ENCODE results near the gene ASTN2. TPM values are rescaled to one million over a fixed set of nuclear protein-coding genes. Genes with fewer than 3 reads are reported as not detected.

Gene ASTN2
- polyA plus RNA-seq, 2 of the 4 experiments (the other 2 are of a cell fraction), result 5.8 to 11.6 TPM

DNA sequence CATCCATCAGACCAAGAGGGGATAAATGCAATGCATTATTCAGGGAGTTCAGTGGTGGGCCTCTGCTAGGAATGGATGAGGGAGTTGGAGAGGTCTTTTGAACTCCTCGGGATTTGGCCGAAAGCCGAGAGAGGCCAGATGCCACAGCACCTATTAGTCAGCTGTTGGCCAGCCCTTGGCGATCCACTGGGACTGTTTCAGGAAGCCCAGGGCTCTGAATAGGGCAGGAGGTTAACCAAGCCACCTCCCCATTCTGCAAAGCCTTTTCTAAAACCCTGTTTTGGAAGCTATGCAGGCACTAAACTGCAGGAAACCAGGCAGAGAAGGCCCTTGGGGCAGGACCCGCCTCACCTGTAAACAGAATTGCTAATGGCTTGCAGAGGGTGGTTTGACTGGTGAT lies 37.8 kb downstream of the ASTN2 start:
- CTCF ChIA-PET, result interaction anchor here (0.9 kb wide), 1 partner anchor 9 kb away, joined by 3 read pairs; no protein-coding TSS in a partner anchor
- ATAC-seq, result no peak

DNA sequence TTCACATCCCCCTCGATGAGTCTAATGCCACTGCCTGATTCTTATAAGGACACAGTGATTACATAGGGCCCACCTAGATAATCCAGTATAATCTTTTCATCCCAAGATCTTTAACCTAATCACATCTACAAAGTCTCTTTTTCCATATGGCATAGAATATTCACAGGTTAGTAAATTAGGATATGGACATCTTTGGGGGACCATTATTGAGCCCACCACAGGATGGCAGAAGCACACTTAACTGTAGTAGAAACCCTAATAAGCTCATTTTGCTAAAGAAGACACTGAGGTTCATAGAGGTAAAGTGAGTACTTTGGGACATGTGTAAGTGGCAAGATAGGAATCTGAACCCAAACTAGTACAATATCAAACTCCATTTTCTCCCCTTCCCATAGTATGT lies 38.9 kb downstream of the ASTN2 start:
- TF ChIP-seq KDM5A (IDR thresholded peaks at IDR 0.05) (no peak), NR3C1 (IDR thresholded peaks at IDR 0.05) (no peak), CHD4 (IDR thresholded peaks at IDR 0.05; ENCODE audit: borderline replicate concordance) (no peak), RCOR1 (IDR thresholded peaks at IDR 0.05; ENCODE audit: low read depth, low read length) (no peak), TFCP2L1 (CRISPR knock-in tag; IDR thresholded peaks at IDR 0.05) (no peak), FOSL2 (IDR thresholded peaks at IDR 0.05) (no peak), FOSL2 (CRISPR knock-in tag; IDR thresholded peaks at IDR 0.05) (no peak), EHF (CRISPR knock-in tag; IDR thresholded peaks at IDR 0.05) (no peak), NFE2L2 (conservative IDR thresholded peaks at IDR 0.05; ENCODE audit: low read length) (no peak), JUNB (IDR thresholded peaks at IDR 0.05) (no peak), BHLHE40 (IDR thresholded peaks at IDR 0.05; ENCODE audit: low read depth, low read length) (no peak), HOXA7 (CRISPR knock-in tag; IDR thresholded peaks at IDR 0.05) (no peak)
- TF ChIP-seq, protein P1, sequence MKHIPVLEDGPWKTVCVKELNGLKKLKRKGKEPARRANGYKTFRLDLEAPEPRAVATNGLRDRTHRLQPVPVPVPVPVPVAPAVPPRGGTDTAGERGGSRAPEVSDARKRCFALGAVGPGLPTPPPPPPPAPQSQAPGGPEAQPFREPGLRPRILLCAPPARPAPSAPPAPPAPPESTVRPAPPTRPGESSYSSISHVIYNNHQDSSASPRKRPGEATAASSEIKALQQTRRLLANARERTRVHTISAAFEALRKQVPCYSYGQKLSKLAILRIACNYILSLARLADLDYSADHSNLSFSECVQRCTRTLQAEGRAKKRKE (CRISPR knock-in tag; IDR thresholded peaks at IDR 0.05; ENCODE audit: low read depth), result no peak
- TF ChIP-seq, protein P2, sequence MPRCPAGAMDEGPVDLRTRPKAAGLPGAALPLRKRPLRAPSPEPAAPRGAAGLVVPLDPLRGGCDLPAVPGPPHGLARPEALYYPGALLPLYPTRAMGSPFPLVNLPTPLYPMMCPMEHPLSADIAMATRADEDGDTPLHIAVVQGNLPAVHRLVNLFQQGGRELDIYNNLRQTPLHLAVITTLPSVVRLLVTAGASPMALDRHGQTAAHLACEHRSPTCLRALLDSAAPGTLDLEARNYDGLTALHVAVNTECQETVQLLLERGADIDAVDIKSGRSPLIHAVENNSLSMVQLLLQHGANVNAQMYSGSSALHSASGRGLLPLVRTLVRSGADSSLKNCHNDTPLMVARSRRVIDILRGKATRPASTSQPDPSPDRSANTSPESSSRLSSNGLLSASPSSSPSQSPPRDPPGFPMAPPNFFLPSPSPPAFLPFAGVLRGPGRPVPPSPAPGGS (IDR thresholded peaks at IDR 0.05), result no peak
- TF ChIP-seq, protein P3, sequence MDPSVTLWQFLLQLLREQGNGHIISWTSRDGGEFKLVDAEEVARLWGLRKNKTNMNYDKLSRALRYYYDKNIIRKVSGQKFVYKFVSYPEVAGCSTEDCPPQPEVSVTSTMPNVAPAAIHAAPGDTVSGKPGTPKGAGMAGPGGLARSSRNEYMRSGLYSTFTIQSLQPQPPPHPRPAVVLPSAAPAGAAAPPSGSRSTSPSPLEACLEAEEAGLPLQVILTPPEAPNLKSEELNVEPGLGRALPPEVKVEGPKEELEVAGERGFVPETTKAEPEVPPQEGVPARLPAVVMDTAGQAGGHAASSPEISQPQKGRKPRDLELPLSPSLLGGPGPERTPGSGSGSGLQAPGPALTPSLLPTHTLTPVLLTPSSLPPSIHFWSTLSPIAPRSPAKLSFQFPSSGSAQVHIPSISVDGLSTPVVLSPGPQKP (IDR thresholded peaks at IDR 0.05; ENCODE audit: low read depth, low read length), result no peak
- TF ChIP-seq, protein P4, sequence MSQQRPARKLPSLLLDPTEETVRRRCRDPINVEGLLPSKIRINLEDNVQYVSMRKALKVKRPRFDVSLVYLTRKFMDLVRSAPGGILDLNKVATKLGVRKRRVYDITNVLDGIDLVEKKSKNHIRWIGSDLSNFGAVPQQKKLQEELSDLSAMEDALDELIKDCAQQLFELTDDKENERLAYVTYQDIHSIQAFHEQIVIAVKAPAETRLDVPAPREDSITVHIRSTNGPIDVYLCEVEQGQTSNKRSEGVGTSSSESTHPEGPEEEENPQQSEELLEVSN (IDR thresholded peaks at IDR 0.05; ENCODE audit: borderline replicate concordance, low read depth), result no peak
- TF ChIP-seq, protein P5, sequence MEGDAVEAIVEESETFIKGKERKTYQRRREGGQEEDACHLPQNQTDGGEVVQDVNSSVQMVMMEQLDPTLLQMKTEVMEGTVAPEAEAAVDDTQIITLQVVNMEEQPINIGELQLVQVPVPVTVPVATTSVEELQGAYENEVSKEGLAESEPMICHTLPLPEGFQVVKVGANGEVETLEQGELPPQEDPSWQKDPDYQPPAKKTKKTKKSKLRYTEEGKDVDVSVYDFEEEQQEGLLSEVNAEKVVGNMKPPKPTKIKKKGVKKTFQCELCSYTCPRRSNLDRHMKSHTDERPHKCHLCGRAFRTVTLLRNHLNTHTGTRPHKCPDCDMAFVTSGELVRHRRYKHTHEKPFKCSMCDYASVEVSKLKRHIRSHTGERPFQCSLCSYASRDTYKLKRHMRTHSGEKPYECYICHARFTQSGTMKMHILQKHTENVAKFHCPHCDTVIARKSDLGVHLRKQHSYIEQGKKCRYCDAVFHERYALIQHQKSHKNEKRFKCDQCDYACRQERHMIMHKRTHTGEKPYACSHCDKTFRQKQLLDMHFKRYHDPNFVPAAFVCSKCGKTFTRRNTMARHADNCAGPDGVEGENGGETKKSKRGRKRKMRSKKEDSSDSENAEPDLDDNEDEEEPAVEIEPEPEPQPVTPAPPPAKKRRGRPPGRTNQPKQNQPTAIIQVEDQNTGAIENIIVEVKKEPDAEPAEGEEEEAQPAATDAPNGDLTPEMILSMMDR (IDR thresholded peaks at IDR 0.05), result no peak
- FAIRE-seq, result no peak
- POLR2A ChIA-PET, result no interaction called here
- Histone ChIP-seq H3K9me3 (no peaks in the 10 kb centered on the region), H3K4me3 (no peak overlapping the region), H3K4me2 (no peak overlapping the region), H3K4me1 (no peaks in the 10 kb centered on the region), H3K27ac (no peak overlapping the region)
- ATAC-seq, result no peak
- DNase-seq (ENCODE audit: low read depth in 1 of 2, low spot score in 1 of 2), result no peak
- CTCF ChIA-PET, result interaction anchor here (0.9 kb wide), 1 partner anchor 11 kb away, joined by 3 read pairs; no protein-coding TSS in a partner anchor
- 0% methylated on average over 1 of the region's 1 CpG for WGBS (ENCODE audit: missing lambda C conversion rate)

More for the DNA sequence above, 37.8 kb downstream of the ASTN2 start:
- POLR2A ChIA-PET, result no interaction called here
- 10% methylated on average over 5 of the region's 5 CpGs for WGBS (ENCODE audit: missing lambda C conversion rate)
- H3K4me2 ChIP-seq, result no peak overlapping the region
- FAIRE-seq (no peak), DNase-seq (ENCODE audit: low read depth in 1 of 2, low spot score in 1 of 2) (no peak)
- no peak for TF ChIP-seq RFX5 (IDR thresholded peaks at IDR 0.05)
- TF ChIP-seq CBX2 (IDR thresholded peaks at IDR 0.05; ENCODE audit: borderline replicate concordance, low read depth), result no peak
- TF ChIP-seq GATA3 (IDR thresholded peaks at IDR 0.05; ENCODE audit: borderline replicate concordance), result no peak
- no peak for TF ChIP-seq RARB (CRISPR knock-in tag; IDR thresholded peaks at IDR 0.05)
- TF ChIP-seq MAZ (IDR thresholded peaks at IDR 0.05; ENCODE audit: borderline replicate concordance, low read depth, low read length), result no peak
- TF ChIP-seq KDM1A (IDR thresholded peaks at IDR 0.05; ENCODE audit: low read depth), result no peak
- TF ChIP-seq POLR2A (IDR thresholded peaks at IDR 0.05; ENCODE audit: low read length), result no peak
- no peak overlapping the region for H3K27ac ChIP-seq
- H3K9me3 ChIP-seq, result no peaks in the 10 kb centered on the region
- H3K4me1 ChIP-seq, result no peaks in the 10 kb centered on the region
- H3K4me3 ChIP-seq, result no peak overlapping the region
